GM19023 (cell line): Measurements from ENCODE around the gene CDK9.

ENCODE experiments used
- ATAC-seq: cut with Tn5 transposase; IDR thresholded peaks from one replicate; pipeline ENCODE4 v1.9.1; 2021; ENCODE audit warnings: mild to moderate bottlenecking, moderate library complexity; ENCODE audit not compliant: unreplicated experiment

The CDK9 gene

DNA sequence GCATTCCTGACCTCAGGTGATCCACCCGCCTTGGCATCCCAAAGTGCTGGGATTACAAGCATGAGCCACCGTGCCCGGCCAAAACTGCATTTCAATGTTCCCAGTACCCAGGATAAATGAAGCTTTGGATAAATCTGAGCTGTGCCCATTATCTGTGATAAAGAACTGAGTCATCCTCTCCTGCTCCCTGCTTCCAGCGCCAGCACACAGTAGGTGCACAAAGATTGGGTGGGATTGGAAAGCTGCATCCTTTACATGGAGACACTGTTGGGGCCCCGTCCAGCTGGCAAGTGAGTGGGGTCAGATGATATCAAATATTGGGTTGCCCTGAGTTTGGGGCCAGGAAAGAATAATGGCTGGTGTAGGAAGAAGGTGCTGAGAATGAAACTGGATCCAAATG, 24.8 kb upstream of the CDK9 start:
- no peak for ATAC-seq

DNA sequence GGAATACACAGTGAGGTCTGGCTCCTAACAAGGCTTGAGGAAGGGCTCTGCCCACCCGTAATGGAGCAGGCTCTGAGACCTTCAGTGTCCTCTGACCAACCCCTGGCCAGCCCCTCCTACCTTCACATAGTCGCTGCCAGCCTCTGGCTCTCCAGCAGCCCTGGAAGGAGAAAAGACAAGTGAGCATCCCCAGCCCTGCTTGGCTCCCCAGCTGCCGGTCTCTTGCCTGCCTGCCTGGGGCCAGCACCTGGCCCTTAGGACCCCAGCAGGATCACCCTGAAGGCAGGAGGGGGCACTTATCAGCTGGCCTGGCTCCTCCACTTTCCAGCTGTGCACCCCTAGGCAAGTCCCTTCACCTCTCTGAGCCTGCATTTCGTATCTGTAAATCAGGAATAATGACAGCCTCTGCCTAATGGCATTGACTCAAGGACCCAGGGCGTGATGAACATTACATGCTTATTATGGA, 24.3 kb upstream of the CDK9 start:
- no peak for ATAC-seq

DNA sequence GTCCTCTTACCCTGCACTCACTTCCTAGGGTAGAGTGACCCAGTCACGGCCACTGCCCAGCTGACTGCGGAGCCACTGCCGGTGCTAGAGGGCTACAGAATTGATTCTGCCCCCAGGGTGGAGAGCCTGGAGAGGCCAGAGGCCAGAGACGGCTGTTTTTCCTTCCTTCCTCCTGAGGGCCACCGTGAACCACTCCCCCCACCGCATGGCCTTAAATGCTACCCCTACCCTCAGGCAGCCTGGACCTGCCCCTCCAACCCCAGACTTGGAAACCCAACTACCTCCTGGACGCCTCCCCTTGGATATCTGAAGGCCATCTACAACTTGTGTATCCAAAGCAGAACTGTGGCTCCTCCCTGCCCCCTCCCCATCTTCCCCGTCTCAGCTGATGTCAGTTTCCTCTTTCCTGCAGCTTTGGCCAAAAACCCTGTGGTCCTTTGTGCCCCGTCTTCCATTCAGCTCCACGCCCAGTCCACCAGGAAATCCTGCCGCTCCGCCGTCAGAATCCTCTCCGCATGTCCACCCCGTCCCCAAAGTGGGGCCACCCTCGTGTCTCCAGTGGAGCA, 23.6 kb upstream of the CDK9 start:
- no peak for ATAC-seq

DNA sequence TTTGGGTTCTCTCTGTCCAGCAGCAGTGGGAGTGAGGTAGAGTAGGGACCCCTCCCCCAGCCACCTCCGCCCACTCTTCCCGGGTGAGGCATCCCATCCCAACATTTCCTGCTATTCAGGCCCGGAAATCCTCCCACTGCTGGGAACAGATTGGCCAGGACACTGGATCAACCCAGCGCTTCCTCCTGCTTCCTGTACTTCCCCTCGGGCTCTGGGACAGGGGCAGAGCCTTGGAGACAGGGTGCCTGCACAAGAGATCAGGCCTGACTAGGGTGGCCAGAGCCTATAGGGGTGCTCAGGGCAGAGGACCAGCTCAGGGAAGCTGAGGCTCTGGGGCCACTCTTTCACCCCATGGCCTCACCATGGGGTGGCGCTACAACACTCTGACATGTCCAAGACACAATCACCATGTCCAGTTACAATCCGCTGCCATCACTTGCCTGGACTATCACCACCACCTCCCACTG, 21.9 kb upstream of the CDK9 start:
- no peak for ATAC-seq

DNA sequence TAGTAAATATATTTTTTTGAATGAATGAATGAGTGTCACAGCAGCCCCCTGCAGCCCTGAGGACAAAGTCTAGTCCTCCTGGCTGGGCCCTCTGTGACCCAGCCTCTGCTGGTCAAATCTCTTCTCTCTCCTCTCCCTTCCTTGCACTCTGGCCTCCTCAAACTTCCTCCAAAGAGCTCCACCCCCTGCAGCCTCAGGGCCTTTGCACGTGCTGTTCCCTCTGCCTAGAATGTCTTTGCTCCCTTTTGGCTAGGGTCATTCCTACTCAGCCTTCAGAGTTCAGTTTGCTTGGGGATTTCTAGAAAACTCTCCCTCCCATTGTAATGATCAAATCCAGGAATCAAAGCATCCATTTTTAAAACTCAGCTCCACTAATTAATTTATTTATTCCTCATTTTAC, 20.4 kb upstream of the CDK9 start:
- ATAC-seq = no peak

DNA sequence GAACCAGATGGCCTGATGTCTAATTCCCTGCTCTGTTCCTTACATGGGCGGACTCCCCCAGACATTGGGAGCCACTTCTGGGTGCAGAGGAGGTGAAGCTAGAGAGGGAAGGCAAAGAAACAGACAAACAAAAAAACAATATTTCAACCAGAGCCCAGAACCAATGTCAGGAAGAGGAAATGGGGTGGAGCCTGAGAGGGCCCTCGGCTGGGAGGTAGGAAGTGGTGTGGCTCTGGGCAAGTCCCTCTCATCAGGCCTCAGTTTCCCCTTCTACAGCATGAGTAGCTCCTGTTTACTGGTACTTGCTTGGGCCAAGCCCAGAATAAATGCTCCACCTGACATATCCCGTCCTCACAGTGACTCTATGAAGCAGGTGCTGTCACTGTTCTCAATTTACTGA, 18.4 kb upstream of the CDK9 start:
- no peak for ATAC-seq

DNA sequence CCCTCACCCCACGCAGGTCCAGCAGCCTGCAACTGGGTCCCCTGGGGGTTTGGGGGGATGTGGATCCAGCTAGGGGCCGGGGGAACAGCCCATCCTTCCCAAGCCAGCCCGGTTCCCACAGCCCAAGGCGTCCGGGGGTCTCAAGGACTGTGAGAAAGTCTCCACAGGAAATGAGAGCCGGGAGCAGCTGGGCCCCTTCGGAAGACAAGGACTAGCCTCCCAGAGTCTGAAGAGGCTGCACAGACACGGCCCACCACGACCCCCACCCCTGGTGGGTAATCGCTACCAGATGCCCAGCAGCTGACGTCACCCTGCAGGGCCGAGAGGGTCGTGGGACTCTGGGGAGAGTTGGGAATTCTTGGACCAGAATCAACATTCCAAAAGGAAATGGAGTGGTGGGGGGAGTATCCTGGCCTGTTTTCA, 17.9 kb upstream of the CDK9 start:
- ATAC-seq = no peak

DNA sequence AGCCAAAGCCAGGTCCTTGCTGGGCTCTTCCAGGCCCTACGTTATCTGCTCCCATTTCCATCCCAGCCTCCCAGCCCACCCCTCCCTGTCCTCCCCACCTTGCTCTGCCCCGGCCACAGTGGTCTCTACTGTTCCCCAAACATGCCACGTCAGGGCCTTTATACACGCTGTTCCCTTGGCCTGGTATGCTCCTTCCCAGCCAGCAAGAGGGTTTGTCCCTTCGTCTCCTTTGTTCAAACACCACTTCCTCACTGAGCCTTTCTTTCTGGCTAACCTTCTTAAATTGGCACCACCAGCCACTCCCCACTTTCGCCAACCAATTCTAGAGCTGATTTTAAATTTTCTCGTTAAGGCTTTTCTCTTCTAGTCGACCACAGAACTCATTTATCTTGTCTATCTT, 17.1 kb upstream of the CDK9 start:
- ATAC-seq = no peak

DNA sequence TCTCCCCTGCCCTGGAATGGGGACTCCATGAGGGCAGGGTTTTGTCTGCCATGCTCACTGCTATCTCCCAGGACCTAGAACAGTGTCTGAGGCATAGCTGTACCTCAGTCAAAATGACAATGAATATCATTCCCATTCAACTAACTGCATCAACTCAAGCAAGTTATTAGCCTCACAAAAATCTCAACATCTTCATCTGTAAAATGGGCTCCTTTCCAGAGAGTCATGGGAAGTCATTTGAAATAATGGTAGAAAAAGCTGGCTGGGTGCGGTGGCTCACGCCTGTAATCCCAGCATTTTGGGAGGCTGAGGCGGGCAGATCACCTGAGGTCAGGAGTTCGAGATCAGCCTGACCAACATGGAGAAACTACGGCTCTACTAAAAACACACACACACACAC, 16.7 kb upstream of the CDK9 start:
- ATAC-seq = no peak

DNA sequence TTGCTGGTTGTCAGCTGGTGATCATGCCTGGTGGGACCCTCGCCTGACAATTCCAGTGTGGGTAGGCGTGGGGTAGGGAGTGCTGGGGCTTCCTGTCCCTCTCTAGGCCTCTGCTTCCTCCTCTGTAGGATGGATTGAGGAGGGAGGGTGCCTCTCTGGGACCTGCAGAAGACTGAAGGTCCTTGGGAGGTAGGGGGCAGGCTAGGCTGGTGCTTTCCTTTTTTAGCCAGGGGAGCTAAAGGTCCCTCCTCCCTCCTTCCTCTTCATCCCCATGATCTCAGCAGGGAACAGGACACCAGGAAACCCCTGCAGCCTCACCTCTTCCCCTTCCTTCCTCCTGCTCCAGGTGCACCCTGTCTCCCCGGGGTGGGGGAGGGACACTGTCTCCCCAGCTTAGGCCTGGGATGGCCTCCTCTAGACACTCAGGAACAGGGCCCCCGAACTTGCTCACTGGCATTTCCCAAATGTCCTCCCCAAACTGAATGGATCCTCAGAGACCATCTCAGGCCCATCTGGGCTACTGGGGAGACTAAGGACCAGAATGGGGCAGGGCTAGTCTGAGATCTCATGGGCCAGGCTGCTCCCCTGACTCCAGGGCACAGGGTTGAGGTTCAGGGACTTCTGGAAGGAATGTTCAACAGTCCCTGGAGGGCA, 15.8 kb upstream of the CDK9 start:
- ATAC-seq = no peak

DNA sequence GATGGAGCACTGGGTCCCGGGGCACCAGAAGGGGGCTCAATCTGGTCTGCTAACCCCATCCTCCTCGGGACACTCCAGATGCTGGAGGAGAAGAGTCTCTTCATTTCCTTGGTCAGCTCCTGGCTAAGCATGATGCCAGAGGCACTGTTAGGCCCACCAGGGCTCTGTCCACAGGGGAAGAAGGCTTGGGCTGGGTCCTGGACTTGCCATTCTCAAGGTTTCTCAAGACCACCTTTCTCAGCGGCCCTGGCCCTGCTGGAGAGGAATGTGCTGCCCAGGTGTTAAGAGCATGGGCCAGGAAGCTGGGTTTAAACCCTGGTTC, 15.3 kb upstream of the CDK9 start:
- ATAC-seq = no peak

DNA sequence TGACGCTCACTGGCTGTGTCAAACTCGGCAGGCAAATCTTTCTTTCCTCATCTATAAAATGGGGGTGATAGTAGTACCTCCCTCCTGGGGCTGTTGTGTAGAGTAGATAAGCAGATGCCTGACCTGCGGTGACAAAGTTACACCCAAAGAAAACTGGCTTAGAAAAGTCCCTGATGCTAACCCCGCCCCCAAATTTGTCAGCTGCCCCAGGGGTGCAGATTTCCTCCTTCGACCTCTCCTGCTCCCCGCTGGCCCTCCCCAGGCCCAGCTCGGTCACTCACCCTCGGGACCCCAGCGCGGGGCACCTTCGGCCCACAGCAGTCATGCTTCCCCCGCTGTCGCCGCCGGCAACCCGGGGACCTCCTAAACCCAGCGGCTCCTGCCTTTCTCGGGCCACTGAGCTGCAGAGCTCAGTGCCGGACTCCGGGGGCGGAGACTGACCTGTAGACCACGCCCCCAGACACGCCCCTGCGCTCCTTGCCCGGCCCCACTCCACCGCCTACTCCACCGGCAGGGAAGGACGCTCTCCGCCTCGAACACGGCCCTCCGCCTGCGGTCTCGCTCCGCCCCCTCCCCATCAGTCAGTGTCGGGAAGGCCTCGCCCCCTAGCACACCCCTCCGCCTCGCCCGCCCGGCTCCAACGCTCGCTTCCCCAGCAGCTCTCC, 14.8 kb upstream of the CDK9 start:
- peak; percentile 88 for ATAC-seq

DNA sequence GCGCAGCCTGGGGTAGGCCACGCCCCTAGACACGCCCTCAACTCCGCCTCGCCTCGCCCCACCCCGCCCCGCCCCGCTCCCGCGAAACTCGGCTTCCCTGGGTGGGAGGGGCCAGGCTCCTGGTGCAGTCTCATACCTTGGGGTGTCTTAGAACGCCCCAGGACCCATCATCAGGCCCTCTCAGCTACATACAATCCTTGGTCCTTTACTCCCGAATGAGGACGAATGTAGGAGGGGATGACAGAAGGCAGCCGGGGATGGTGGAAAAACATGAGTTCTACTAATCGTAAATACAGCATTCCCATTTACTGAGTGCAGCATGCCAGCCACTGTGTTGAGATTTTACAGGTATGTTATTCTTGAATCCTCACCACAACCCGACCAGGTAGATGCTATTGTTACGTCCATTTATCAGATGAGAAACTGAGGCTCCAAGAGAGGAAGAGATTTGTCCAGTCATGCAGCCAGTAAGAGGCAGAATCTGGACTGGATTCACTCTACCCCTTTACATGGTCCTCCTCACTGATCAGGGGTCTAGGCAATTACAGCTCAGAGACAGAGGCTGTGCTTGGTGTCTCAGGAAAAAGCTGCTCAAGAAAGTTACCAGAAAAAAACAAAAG, 14.2 kb upstream of the CDK9 start:
- no peak for ATAC-seq

DNA sequence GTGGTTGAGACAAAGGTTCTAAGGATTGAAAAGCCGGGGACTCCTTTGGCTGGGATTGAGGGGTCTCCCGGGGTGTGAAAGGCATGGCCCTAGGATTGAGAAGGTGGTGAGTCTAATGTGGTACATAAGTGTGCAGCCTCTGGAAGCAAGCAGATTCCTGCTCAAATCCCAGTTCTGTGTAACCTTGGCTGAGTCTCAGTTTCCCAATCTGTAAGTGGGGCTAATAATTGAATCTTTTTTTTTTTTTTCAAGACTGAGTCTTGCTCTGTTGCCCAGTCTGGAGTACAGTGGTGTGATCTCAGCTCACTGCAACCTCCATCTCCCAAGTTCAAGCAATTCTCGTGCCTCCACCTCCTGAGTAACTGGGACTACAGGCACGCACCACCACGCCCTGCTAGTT, 13.2 kb upstream of the CDK9 start:
- ATAC-seq = no peak

DNA sequence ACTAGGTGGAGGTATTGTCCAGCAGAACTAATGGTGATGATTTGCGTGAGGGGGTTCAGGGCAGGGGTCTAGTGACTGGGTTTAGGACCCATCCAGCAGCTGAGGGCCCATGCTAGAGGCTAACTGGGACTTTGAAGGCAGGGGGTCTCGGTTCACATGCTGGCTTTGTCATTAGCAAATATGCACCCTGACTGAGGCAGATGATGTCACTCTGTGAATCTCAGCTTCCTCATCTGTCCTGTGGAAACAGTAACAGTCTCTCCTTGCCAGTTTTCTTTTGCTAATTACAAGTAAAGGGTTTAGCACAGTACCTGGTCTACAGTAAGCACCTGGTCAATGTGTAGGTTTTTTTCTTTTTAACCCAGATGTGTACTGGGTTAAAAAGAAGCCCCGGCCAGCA, 12.6 kb upstream of the CDK9 start:
- ATAC-seq = no peak

DNA sequence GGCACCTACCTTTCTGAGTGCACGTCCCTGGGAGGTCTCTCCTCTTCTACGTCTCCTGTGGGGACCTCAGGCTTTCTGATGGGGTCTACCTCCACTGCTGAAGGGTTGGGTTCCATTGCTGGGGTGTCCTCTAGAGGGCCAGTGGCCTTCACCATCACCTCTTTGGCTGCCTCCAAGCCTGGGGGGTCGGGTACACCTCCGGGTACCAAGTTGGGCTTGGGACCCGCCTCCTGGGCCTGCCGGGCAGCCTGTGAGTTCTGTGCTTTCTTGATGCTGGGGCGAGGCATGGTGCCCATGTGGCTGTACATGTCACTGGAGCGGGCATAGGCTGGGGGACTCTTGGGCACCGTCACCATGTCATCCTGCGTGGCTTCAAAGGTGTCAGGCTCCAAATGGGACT, 11.9 kb upstream of the CDK9 start:
- ATAC-seq = no peak

DNA sequence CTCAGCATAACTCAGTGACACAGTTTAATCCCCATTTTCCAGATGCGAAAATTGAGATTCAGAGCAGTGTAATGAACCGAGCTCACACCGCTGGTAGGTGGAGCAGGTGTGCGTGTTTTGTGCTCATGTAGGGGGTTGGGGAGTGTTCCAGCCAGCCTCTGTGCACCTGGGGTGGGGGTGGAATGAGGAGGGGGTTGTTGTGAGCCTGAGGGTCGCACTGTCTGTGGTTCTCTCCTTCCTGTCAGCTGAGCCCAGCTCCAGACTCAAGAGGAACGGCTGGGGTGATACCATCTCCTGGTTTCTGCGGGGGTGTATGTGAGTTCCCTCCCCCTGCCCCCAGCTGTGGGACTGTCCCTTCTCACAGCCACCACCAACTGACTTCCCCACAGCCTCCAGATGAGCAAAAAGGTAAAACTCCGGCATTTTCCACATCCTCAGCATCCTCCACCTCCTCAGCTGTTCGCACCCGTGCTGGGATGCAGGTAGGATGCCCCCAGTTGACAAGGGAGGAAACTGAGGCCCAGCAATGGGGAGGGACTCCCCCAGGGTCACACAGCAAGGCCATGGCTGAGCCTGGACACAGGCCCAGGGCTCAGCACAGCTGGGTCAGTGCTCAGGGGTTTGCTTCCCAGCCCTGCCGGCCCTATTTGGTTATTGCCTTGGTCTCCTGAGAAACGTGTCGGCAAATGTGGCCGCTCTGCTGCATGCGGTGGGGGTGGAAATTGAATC, 9.5 kb upstream of the CDK9 start:
- ATAC-seq = peak; percentile 35

DNA sequence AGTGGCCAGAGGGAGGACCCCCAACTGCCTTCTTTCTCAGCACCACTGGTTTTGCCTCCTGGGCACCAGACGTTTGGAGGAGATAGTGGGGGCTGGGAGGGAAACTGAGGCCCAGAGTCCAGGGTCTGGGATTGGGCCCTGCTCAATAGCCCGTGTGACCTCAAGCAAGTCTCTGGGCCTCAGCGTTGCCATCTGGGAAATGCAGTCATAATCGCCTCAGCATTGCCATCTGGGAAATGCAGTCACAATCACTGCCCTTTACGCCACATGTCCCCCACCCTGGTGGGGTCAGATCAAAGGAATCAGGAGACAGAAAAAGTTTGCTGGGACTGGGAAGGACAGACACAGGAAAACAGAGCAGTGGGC, 8.9 kb upstream of the CDK9 start:
- no peak for ATAC-seq

DNA sequence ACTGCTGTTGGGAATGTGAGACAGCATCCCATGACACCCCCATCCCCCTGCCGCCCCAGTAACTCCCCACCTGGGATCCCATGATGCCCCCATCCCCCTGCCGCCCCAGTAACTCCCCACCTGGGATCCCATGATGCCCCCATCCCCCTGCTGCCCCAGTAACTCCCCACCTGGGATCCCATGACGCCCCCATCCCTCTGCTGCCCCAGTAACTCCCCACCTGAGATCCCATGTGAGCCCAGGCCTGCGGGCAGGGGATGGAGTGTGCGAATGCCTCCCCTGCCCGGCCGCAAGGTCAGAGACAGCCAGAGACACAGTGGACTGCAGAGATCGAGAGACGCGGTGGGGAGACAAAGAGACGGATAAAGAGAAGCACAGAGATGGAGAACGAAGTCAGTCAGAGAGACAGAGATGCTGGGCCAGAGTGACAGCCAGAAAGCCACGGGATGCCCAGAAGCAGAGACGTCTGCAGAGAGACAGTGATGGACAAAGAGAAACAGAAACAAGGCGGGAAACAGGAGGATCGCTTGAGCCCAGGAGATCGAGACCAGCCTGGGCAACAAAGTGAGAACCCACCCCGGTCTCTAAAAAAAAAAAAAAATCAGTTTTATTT, 8.4 kb upstream of the CDK9 start:
- ATAC-seq = no peak

DNA sequence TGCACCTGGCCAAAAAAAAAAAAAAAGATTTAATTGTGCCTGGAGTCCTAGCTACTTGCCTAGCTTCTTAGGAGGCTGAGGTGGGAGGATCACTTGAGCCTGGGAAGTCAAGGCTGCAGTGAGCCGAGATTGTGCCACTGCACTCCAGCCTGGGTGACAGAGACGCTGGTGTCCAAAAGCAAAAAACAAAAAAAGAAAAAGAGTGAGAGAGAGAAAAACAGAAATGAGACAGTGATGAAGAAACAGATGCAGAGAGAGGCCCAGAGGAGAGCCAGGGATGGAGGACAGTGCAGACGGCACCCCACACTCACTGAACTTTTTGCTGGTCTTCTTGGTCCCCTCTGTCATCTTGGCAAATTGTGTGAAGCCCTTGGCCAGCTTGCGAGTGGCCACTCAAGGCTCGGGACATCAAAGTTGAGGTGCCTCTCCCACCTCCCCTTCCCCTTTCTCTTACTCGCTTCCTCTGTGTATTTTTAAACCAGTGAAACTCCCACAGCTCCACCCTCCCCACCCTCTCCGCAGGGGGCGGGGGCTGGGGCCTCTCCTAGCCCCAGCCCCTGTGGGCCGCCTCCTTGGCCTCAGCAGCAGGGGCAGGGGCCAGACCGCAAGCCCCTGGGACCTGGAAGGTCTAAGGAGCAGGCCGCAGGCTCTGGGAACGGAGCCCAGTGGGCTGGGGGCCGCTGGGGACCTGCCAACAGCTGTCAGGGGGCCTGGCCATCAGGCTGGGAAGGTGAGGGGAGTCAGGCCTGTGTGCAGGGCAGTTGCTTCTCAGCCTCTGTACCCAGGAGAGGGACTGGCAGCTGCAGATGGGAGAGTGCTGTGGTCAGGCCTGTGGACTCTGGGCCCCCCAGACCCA, 7.3 kb upstream of the CDK9 start, which contains the start of gene SH2D3C:
Gene SH2D3C (minus strand): TSS at position 387 of the 856 bp plus-strand sequence. CDS start 39 bp downstream, at position 348.
- peak; percentile 38 for ATAC-seq
